NCI-H1930 (cell line): ENCODE data around the gene LHFPL5.

Experiments used
- DNase-seq, 2 experiments: peaks; one replicate each; lab custom pipeline; 2025; lab: John Stamatoyannopoulos, UW

The LHFPL5 gene

DNA sequence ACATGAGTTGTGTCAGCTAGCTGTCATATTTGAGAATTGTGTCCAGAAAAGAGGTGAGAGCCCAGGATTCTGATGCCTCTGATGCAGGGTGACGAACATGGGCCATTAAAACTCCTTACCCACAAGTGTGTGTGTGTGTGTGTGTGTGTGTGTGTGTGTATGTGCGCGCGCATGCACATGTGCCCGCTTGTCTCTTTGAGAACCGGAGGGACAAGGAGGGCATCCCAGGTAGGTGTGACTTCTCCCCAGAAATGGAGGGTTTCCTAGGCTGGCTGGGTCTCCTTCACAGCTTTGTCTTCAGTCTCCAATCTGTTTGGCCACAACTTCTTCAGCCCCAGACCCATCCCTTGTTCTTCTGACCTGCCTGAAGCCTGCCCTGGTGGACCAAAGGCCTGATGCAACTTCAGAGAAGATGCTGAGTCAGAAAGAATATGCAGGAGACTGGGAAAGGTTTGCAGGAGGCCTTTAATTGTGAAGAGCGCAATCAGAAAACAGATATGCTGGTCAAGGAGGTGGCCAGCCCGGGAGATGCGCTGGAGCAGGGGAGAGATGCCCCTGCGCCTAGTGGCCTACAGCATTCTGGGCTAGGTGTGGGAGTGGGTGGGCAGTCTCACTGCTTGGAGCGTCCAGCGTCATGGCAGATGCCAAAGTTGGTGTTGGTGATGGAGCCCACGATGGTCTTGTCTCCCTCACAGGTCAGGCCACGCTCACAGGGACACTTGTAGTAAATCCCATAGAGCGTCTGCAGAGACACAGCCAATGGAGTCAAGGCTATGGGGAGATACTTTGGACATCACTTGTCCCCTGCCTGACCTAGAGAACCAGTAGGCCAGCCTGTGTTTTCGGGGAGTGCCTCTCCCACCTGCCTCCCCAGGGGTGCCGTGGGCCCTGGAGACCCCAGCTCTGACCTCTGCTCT, 10.4 kb upstream of the LHFPL5 start:
- no peak for DNase-seq

DNA sequence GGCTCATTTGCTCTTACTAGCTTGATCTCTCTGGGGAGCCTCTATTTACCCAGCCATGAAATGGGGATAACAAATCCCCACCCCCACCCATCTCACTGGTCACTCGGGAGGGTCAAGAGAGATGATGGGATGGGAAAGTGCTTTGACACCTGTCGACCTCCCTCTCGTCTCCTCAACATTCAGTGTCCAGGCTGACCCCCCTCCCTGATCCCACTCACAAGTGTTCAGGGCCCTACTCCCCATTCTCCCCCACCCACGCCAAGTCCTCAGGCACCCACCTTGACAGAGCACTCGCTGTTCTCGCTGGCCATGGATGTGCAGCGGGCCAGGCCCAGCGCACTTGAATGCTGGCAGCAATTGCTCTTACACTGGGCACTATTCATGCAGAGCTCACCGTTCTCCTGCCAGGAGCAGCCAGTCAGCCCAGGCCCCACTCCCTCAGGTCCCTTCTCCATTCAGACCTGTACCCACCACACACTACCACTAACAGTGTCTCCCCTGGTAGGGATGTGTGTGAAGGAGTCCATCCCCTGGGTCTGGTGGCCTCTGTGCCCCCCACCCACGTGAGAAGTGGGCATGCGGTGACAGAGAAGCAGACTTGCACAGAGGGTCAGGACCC, 9.6 kb upstream of the LHFPL5 start:
- DNase-seq, result no peak

DNA sequence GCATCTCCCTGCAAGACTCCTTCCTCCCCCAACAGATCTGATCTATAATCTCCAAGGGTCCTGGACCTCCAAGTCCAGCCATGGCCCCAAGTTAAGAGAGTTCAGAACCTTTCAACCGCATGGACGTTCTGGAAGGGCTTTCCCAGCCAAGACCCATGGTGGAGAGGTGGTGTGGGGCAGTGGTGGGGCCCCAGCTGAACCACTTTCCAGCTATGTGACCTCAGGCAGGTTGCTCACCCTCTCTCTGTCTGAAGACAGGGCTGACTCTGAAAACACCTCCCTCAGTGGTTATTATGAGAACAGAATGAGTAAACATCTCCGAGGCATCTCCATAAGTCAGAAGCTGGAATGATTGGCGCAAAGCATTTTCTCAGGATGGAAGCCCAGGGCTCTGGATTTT, 8.9 kb upstream of the LHFPL5 start:
- no peak for DNase-seq

DNA sequence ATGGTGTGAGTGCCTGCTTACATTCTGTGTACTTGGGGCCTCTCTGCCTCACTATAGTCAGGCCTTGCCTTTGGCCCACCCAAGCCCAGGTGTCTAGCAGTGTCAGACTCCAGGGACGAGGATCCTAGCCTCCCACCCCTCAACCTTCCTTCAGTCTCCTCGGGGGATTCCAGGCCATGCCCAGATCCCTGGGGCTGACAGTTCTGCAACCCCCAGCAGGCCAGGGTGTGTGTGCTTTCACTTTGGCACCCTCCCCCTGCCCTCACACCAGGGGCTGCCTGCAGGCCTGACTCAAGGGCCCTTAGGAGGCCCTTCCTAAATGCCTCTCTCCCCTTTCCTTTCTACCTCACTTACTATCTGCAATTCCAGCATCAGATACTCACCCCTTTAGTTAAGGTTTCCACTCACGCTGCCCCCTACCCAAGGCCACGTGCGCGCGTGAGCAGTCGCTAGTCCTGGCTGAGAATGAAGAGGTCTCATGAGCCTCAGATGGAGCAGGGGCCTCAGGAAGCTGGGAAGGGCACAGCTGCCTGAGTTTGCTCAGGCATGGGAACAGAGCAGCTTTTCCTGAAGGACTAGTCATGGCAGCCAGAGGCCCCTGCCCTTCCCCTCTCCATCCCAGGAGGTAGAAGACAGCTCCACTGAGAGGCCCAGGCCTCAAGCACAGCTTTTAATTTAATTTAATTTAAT, 7.2 kb upstream of the LHFPL5 start:
- no peak for DNase-seq

DNA sequence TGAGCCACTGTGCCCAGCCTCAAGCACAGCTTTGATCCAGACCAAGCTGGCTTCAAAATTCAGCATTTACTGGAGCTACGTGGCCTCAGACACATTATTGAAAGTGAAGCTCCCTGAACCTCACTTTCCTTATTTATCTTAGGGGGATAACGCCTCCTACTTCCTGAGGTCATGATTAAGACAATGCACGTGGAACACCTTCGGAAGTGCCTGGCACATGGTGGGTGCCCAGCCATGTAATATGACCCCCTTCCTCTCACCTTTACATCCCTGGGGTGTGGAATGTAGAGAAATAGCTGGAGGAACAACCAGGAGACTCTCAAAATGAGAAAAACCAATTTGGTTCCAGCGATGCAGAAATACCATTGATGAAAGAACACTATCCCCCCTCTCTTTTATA, 6.4 kb upstream of the LHFPL5 start:
- DNase-seq, result no peak

DNA sequence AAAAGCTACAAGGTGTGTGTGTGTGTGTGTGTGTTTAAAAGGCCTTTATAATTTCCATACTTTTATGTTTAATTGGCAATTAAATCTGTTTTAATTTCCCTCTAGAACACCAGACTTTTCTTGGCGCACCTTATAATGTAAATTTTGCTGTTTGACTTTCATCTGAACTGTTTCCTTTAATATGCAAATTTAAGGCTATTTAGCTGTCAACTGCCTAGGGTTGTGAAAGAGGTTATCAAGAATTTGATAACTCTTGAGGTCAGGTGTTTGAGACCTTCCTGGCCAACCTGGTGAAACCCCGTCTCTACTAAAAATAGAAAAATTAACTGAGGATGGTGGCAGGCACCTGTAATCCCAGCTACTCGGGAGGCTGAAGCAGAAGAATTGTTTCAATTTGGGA, 4.0 kb upstream of the LHFPL5 start:
- DNase-seq, result no peak

DNA sequence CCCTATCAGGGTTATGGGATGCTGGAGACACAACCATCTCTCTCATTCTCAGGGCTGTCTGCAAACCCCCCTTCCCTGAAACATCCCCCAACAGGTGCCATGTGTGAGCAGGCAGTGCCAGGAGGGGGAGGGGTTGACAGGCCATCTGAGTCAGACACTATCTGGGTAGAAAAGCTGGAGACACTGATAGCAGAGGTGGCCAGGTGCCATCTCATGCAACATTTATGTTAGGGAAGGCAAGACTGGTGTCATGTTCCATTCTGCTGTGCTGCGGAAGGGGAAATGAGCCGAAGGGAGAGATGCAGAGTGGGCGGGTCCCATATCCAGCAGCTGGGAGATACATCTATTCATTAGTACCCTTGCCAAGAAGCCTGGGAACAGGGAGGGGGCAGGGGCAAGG, 3.5 kb downstream of the LHFPL5 start:
- DNase-seq, result no peak

DNA sequence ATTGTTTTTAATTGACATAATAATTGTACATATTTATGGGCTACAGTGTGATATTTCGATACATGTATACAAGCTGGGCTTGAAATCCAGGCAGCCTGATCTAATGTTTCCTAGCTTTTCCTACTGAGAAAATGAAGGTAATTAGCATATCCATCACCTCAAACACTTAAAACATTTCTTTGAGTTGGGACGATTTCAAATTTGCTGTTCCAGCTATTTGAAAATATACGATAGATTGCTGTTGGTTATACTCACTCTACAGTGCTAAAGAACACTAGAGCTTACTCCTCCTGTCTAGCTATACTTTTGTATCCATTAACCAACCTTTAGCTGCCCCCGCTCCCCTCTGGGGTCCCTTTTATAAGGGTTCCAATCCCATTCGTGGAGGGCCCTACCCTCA, 4.7 kb downstream of the LHFPL5 start:
- DNase-seq, result no peak

DNA sequence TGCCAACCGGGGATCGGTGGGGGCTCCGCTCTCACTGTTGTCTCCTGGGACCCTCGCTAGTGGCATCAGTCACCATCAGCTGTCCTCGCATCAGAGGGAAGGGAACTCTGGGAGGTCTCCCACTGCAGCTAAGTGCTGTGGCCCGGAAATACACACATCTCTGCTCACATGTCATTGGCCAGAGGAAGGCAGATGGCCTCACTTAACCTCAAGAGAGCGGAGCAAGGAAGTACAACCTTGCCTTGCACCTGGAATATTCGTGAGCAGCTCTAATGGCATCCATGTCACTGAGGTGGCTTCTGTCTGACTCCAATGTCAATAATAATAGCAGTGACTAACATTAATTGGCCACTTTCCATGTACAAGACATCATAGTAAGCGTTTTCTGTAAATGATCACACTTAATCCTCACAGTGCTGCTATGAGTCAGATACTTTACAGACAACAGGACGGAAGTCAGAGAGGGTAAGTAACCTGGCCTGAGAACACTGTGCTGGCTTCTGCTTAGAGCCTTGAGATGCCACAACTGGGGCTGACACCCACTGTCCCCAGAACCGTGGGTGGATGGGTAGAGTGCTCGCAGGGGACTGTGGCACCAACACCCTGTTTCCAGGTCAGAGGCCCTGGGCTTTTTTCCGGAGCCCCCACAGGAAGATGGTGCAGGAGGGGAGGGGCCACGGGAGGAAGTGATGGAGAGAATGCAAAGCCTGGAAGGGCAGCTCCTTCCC, 6.0 kb downstream of the LHFPL5 start:
- DNase-seq, result no peak

DNA sequence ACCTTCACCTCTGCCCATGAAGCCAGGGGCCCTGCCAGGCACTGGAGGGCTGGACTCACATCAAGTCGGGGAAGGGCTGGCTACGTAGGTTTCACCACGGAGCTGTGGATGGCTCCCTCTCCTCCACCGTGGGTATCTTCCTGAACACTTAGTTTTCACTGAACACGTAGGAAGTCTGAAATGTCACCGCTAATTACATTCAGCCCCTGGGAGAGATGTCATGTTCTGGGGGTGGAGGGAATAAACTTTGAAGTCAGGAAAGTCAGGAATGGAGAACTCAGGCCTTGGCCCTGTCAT, 6.5 kb downstream of the LHFPL5 start:
- DNase-seq, result no peak

DNA sequence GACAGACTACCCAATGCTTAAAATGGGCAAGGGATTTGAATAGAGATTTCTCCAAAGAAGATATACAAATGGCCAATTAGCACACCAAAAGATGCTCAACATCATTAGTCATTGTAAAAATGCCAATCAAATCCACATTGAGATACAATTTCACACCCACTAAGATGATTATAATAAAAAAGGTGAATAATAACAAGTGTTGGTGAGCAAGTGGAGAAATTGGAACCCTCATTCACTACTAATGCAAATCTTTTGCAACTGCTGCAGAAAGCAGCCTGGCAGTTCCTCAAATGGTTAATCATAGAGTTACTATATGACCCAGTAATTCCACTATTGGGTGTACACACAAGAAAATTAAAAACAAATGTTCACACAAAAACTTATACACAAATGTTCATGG, 12.4 kb downstream of the LHFPL5 start:
- DNase-seq, result no peak

DNA sequence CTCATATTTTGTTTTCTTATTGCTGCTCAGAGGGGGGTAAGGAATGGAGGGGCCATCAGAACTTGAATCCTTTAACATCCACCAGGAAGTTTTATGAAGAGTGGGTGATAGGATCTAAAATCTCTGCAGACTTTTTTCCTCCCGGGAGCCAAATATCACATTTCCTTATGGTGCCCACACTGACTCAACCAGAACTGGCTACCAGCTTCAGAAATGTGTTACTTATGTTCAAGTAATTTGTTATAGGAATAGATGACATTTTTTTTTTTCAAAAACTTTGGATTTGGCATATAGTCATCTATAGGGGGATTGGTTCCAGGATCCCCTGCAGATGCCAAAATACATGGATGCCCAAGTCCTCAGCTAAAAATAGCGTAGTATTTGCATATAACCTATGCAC, 18.4 kb downstream of the LHFPL5 start:
- no peak for DNase-seq

DNA sequence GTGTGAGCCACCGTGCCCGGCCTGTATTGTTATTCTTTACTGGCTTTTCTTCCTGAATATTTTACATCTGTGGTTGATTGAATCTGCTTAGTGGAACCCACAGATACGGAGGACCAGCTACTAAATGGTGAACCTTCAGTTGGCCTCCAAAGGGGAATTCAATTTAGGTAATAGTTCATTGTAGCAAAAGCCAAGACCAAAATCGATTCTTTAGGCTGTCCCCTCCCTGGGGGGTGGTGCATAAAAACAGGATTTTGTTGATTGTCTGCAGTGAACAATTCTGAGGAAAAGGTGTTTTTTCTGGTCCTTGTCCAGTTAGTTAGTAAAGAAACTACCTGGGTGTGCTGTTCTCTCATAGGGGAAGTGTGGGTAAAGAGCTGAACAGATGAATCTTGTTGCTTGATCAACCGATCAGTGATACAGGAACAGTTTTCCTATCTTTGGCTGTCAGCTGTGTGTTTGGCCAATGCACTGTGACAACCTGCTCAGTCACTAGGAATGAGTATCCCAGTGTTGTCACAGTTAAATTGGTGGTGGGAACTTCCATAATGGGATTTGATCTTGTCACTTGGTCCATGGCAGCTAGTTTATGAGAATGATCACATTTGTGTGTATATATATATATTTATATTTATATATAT, 19.5 kb downstream of the LHFPL5 start:
- DNase-seq, result no peak

DNA sequence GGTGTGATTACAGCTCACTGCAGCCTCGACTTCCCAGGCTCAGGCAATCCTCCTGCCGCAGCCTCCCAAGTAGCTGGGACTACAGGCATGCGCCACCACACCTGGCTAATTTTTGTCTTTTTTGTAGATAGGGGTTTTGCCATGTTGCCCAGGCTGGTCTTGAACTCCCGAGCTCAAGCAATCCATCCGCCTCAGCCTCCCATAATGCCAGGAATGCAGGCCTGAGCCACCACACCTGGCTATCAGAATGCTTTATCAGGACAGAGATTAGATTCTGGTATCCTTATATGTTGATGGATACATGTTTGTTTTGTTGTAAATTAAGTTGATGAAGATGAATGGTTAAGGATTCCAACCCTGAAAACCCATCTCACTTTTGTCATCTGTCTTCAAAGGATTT, 24.2 kb downstream of the LHFPL5 start:
- no peak for DNase-seq

DNA sequence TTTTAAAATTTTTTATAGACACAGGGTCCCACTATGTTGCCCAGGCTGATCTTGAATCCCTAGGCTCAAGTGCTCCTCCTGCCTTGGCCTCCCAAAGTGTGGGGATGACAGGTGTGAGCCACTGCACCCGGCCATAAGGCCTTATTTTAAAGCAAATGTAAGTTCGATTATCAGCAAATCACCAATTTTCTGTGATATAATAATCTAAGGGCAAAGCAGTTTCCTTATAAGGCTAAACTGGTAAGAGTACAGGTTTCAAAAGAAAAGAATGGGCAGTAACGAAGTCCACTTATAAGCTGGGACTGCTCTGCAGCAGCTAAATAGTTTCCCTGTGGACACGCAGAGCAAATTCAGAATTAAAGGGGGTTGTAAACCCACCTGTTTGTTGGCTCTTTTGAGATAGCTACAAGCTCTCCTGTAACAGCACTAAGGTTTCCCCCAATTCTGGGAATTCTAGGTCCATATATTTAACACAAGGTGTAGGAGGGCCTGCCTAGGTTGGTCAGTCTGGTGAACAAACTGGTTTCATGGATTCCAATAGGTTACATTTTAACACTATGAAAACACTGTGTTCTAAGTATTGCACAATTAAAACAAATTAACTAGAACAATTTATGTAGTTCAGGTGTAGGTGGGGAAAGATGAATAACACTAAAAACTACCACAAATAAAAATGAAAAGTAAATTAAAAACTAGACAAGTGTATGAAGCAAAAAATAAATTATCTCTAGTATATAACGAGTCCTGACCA, 26.3 kb downstream of the LHFPL5 start:
- no peak for DNase-seq

DNA sequence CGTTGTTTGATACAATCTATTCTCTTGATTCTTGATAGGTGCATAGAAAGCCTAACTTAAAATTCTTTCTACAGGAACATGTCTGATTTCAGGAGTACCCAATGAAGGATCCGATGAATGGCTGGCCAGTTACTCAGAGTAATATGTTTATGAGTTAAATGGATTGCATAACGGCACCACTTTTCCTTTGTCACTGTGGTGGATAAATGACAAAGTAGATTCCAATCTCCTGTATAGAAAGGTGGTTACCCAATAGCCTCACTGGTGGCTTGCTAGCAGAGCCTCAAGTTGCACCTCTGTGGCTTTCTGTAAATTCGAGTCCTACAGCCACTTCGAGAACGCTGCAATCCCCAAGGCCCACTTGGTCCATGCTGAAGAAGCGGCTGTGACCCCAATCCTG, 28.4 kb downstream of the LHFPL5 start:
- DNase-seq, result no peak

DNA sequence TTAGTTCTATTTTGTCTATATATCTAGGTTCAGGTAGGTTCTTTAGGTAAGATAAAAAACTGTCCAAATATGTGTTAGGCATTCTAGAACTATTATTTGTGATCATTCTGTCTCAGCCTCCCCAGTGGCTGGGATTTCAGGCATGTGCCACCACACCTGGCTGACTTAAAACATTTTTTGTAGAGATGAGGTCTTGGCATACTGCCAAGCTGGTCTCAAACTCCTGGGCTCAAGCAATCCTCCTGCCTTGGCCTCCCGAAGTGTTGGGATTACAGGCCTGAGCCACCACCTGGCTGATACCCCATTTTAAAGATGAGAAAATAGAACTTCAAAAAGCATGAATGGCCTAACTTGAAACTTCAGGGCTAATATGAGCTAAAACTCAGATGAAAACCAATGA, 33.9 kb downstream of the LHFPL5 start:
- DNase-seq, result no peak

DNA sequence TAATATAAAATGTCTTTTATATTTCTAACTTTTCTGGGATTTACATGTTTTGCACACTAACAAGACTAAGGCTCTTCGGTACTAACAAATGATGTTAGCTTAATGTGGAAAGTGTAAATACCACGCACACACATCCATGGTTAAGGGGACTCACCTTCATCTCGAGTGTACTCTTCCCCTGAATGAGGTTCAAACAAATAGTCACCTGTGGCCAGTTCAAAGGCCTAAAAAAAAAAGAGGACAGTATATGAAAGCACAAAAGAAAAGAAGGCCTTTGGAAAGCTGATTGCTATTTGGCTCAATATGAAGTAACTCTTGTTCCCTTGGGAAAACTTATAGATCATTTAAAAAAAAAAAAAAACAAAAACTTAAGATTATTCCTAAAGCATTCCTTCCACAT, 37.2 kb downstream of the LHFPL5 start:
- no peak for DNase-seq

DNA sequence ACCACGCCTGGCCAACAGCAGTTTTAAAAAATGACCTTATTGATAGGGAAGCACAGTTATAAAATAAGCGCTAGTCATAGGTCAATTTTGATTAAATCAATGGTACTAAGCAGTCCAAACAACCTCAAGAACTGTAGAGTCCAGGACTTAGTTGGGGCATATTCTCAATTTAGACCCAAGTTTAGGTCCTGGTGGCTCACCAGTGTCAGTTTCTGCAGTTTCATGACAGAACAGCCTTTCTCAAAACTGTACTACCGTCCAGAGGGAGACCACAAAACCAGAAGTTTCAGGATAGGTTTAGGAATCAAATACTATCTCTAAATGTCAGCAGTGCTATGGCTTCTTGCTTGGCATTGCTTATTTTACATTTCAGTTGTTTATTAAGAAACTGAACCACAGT, 39.1 kb downstream of the LHFPL5 start:
- no peak for DNase-seq

DNA sequence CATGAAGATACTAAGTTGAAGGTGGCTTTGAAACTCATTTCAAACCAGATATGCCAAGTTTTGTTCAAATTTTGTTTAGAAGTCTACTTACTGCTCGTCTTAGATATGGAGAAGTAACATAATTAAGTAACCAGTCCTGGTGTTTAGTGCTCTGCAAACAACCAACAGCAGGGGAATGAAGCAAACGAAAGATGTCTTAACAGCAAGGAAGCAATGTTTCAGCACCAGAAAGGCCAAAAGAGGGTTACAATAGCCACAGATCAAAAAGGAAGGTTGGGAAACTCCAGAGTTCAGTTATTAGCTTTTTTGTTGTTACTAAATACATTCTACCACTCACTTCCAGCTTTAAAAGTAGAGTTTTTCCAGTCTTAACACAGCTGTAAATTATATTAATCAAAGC, 45.1 kb downstream of the LHFPL5 start:
- no peak for DNase-seq

DNA sequence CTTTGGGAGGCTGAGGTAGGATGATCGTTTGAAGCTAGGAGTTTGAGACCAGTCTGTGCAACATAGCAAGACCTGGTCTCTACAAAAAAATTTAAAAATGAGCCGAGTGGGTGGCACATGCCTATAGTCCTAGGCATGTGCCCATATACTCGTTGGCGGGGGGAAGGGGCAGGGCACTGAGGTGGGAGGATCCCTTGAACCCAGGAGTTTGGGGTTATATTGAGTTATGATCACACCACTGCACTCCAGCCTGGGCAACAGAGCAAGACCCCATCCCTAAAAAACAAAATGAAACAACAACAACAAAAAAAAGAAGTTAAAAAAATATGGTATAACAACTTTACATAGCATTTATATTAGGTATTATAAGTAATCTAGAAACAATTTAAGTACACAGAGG, 47.8 kb downstream of the LHFPL5 start:
- no peak for DNase-seq

DNA sequence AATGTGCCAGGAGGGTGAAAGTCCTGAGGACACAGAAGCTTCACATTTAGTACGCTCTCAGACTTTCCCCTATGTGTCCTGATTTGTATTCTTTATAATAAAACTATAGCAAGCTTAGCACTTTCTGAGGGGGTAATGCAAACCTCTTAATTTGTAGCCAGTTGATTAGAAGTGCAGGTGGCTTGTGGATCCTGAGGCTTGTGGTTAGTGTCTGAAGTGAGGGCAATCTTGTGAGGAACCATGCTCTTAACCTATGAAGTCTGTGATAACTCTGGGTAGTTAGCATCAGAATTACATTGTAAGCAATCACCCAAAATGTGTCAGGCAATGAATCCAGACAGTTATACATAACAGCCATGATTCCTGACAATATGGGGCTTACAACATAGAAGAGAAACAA, 51.1 kb downstream of the LHFPL5 start:
- no peak for DNase-seq
